SK-N-SH (cell line): ENCODE measurements around the gene KYNU. TPM values are rescaled to one million over a fixed set of nuclear protein-coding genes. Genes with fewer than 3 reads are reported as not detected.

ENCODE experiments used
- polyA plus RNA-seq, 3 experiments: library from polyadenylated mRNA; depleted of rRNA; stranded (reverse); fragments of >200 nt; gene quantifications; 2 replicates each; pipeline ENCODE4 v1.2.3, GENCODE V29; 2012
- small RNA-seq, 7 experiments: library from RNA; depleted of rRNA; stranded (forward); fragments of <200 nt; gene quantifications; one replicate each; pipeline ENCODE3, GENCODE V24; 2012

KYNU gene
- polyA plus RNA-seq, 1 of the 3 experiments (the other 2 are of a cell fraction), result not detected

Small RNA genes within 50 kb of the gene (small RNA-seq; reads per million reads assigned to genes)
- gene MTND4LP12, result 0 reads per million in 7 experiments
